Subcutaneous adipose tissue (tissue), 4 donors: Measurements from ENCODE around the gene GINS3. TPM values are rescaled to one million over a fixed set of nuclear protein-coding genes. Genes with fewer than 3 reads are reported as not detected.

Source experiments
- CTCF ChIP-seq: fragments of 450-650 bp; IDR thresholded peaks from one replicate; pipeline ENCODE4 v1.5.1; 2016; ENCODE audit warnings: low read depth, mild to moderate bottlenecking, control low read depth, antibody characterized with exemption, moderate library complexity
- total RNA-seq, 4 donors: library from RNA; depleted of rRNA; stranded (reverse); fragments of >200 nt; gene quantifications; one replicate each; pipeline ENCODE4 v1.1.0, GENCODE V29; 2016

Gene GINS3
- total RNA-seq, 4 donors from 2014 or later: 3.9 to 11.1 (median 5.0) TPM

- TF ChIP-seq CTCF: no peak
Observed at GRCh38 chr16:58377932-58378331, 14.3 kb upstream of the GINS3 start.

GRCh38 chr16:58378401-58378800 lies 13.9 kb upstream of the GINS3 start:
- TF ChIP-seq CTCF: no peak

- TF ChIP-seq CTCF: no peak
Observed at GRCh38 chr16:58379736-58380135, 12.5 kb upstream of the GINS3 start.

GRCh38 chr16:58381661-58382060 lies 10.6 kb upstream of the GINS3 start:
- TF ChIP-seq CTCF: no peak

- no peak for TF ChIP-seq CTCF
Observed at GRCh38 chr16:58384437-58385055, 7.7 kb upstream of the GINS3 start.

GRCh38 chr16:58385218-58385773 lies 7.0 kb upstream of the GINS3 start:
- no peak for TF ChIP-seq CTCF

GRCh38 chr16:58389724-58390123 lies 2.5 kb upstream of the GINS3 start:
- TF ChIP-seq CTCF: no peak
